GM19463 (cell line): ENCODE measurements around the gene PIP5K1B.
"Not testable (repeated sequence)": the region's sequence is repeated elsewhere in the genome, so short reads cannot be mapped to it uniquely, and the experiment has no call there.

Experiments used
- ATAC-seq: cut with Tn5 transposase; IDR thresholded peaks from one replicate; pipeline ENCODE4 v1.9.1; 2021; ENCODE audit warnings: mild to moderate bottlenecking, moderate library complexity; ENCODE audit not compliant: unreplicated experiment

PIP5K1B gene

GRCh38 chr9:69049094-69049493, 344.1 kb downstream of the PIP5K1B start:
- ATAC-seq, result no peak

- ATAC-seq, result not testable (repeated sequence)
Observed at GRCh38 chr9:69050936-69051335, 345.9 kb downstream of the PIP5K1B start.

GRCh38 chr9:69054989-69055388, 349.9 kb downstream of the PIP5K1B start:
- peak; percentile 43 for ATAC-seq

- ATAC-seq, result no peak
Observed at GRCh38 chr9:69056191-69056815, 351.3 kb downstream of the PIP5K1B start.

- no peak for ATAC-seq
Observed at GRCh38 chr9:69058101-69058500, 353.1 kb downstream of the PIP5K1B start.
